Activated CD4-positive, alpha-beta T cell treated with anti-CD3 and anti-CD28 coated beads for 36 hours (primary cell): ENCODE measurements around the gene KRTAP8-1. TPM values are rescaled to one million over a fixed set of nuclear protein-coding genes. Genes with fewer than 3 reads are reported as not detected.

Source experiments
- ATAC-seq: fragments of 200-7000 bp; cut with Tn5 transposase; one replicate; pipeline ENCODE4 v1.10.0; 2021; ENCODE audit warnings: mild to moderate bottlenecking, moderate library complexity
- CTCF ChIA-PET: fragments of 350-600 bp; sonication (Branson Sonifier 250); formaldehyde crosslinking; loops from one replicate; lab custom pipeline; 2021; ENCODE audit warnings: antibody characterized with exemption; lab: Charles Lee
- POLR2A ChIA-PET: fragments of 350-600 bp; sonication (Branson Sonifier 250); formaldehyde crosslinking; loops from one replicate; lab custom pipeline; 2021; ENCODE audit warnings: antibody characterized with exemption, inconsistent platforms; lab: Charles Lee
- DNase-seq: peaks from one replicate; pipeline ENCODE4 v3.0.0-alpha.2; 2020
- H3K27ac Mint-ChIP-seq: one replicate; pipeline ENCODE4 v1.8.0; 2021; ENCODE audit warnings: mixed read lengths
- H3K27me3 Mint-ChIP-seq: one replicate; pipeline ENCODE4 v1.8.0; 2021; ENCODE audit warnings: mixed read lengths
- H3K36me3 Mint-ChIP-seq: one replicate; pipeline ENCODE4 v1.8.0; 2021; ENCODE audit warnings: low read depth, mixed read lengths
- H3K4me1 Mint-ChIP-seq: one replicate; pipeline ENCODE4 v1.8.0; 2021; ENCODE audit warnings: mixed read lengths
- H3K4me3 Mint-ChIP-seq: one replicate; pipeline ENCODE4 v1.8.0; 2021; ENCODE audit warnings: mild to moderate bottlenecking, moderate library complexity, mixed read lengths
- H3K9me3 Mint-ChIP-seq: one replicate; pipeline ENCODE4 v1.8.0; 2021; ENCODE audit warnings: low read depth, mixed read lengths
- intact Hi-C, 2 experiments: fragments of 100-400 bp; cut with DNase I in 1 of 2; cut with micrococcal nuclease in 1 of 2; formaldehyde crosslinking; loops; one replicate each; pipeline versions ENCODE4 v1.14.2 to v1.15.1; 2022 to 2024; cut with DNase I, micrococcal nuclease
- total RNA-seq, 2 experiments: library from RNA; stranded (reverse); gene quantifications; one replicate each; pipeline ENCODE4 v1.2.3, GENCODE V29; 2021

KRTAP8-1 gene
- total RNA-seq, 2 experiments from 2014 or later: not detected

DNA sequence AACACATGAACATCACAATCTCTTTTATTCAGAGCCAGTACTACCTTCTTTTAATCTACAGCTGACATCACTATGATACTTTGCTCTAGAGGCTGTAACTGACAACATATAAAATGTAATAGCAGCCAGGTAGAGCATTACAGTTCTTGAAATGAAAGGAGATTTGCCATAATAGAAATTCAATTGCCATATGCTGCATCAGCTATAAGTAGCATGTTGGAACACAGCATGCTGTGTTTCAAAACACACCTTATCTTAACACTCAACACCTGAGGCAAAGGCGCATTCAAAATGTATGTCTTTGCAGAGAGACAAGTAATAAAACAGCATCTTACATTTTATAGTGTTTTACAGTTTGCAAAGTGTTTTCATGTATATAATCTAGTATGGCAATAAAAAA, 33.8 kb downstream of the KRTAP8-1 start:
- Mint-ChIP-seq H3K4me1 (no peaks in the 10 kb centered on the region), H3K27me3 (peaks cover 9% of the 10 kb centered on the region), H3K9me3 (peaks cover 3% of the 10 kb centered on the region), H3K27ac (no peak overlapping the region), H3K36me3 (no peaks in the 10 kb centered on the region), H3K4me3 (no peak overlapping the region)
- DNase-seq (no peak), ATAC-seq (no peak)
- intact Hi-C loops: no loop called here
- ChIA-PET POLR2A (no interaction called here), CTCF (no interaction called here)

DNA sequence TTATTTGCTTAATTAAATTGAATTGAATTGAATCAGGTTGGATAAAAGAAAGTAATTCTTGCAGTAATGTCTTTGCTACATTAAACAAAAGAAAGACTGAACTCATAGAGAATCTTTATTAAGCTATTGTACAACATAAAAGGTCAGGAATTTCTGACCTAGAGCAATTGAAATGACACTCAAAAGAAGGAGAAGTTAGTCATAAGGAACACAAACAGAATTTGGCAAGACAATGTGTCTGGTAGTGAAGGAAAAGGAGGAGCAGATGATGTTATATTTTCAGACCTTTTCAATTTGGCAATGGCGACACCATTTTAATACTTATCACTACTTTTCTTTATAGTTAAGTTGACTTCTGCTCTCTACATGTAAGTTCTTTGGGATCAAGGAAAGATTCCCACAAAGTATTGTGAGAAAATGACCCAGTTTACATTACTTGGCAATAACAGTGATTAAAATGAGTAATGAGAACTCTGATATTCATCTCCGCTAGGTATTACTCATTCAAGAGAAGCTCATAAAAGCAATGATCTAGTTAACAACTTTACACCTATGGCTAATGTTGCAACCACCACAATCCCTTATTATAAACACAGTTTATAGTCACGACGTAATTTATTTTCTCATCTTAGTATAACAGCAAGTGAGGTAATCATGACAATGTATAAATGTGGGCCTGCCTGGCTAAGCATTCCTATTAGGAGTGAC, 43.2 kb downstream of the KRTAP8-1 start:
- H3K4me3 Mint-ChIP-seq: no peak overlapping the region
- ATAC-seq: no peak
- DNase-seq: no peak
- ChIA-PET POLR2A (no interaction called here), CTCF (no interaction called here)
- intact Hi-C loops: no loop called here
- H3K36me3 Mint-ChIP-seq: no peaks in the 10 kb centered on the region
- H3K4me1 Mint-ChIP-seq: no peaks in the 10 kb centered on the region
- no peak overlapping the region for H3K27ac Mint-ChIP-seq
- H3K9me3 Mint-ChIP-seq: no peaks in the 10 kb centered on the region
- H3K27me3 Mint-ChIP-seq: no peaks in the 10 kb centered on the region

Other genes starting within 250 kb of the KRTAP8-1 start
- not detected for gene KRTAP22-2, start 222.9 kb downstream of the KRTAP8-1 start, total RNA-seq
- gene KRTAP6-3, start 220.8 kb downstream of the KRTAP8-1 start, total RNA-seq: not detected
- not detected for gene KRTAP6-2, start 214.4 kb downstream of the KRTAP8-1 start, total RNA-seq
- gene KRTAP22-1, start 212.2 kb downstream of the KRTAP8-1 start, total RNA-seq: not detected
- gene KRTAP6-1, start 199.3 kb downstream of the KRTAP8-1 start, total RNA-seq: not detected
- gene KRTAP20-1, start 196.8 kb downstream of the KRTAP8-1 start, total RNA-seq: not detected
- gene KRTAP20-4, start 192.6 kb downstream of the KRTAP8-1 start, total RNA-seq: not detected
- not detected for gene KRTAP20-2, start 178.1 kb downstream of the KRTAP8-1 start, total RNA-seq
- not detected for gene KRTAP20-3, start 170.4 kb downstream of the KRTAP8-1 start, total RNA-seq
- gene KRTAP21-3, start 94.5 kb downstream of the KRTAP8-1 start, total RNA-seq: not detected
- gene KRTAP21-2, start 66.0 kb downstream of the KRTAP8-1 start, total RNA-seq: not detected
- gene KRTAP21-1, start 57.8 kb downstream of the KRTAP8-1 start, total RNA-seq: not detected
- not detected for gene KRTAP7-1, start 16.5 kb upstream of the KRTAP8-1 start, total RNA-seq
- not detected for gene KRTAP11-1, start 68.3 kb upstream of the KRTAP8-1 start, total RNA-seq
- not detected for gene KRTAP19-8, start 225.2 kb upstream of the KRTAP8-1 start, total RNA-seq